GM19025 (cell line): Measurements from ENCODE around the gene STEAP1B.
"Not testable (repeated sequence)": the region's sequence is repeated elsewhere in the genome, so short reads cannot be mapped to it uniquely, and the experiment has no call there.

Experiments
- ATAC-seq: cut with Tn5 transposase; IDR thresholded peaks from one replicate; pipeline ENCODE4 v1.9.1; 2021; ENCODE audit warnings: mild to moderate bottlenecking, low read depth, moderate library complexity; ENCODE audit not compliant: unreplicated experiment

The STEAP1B gene

GRCh38 chr7:22464299-22464698 lies 35.7 kb downstream of the STEAP1B start:
- no peak for ATAC-seq

GRCh38 chr7:22460363-22460988 lies 39.5 kb downstream of the STEAP1B start:
- ATAC-seq: no peak

GRCh38 chr7:22457471-22457870 lies 42.5 kb downstream of the STEAP1B start:
- no peak for ATAC-seq

GRCh38 chr7:22454446-22454845 lies 45.5 kb downstream of the STEAP1B start:
- ATAC-seq: no peak

GRCh38 chr7:22452960-22453558 lies 46.9 kb downstream of the STEAP1B start:
- no peak for ATAC-seq

GRCh38 chr7:22452142-22452959 lies 47.6 kb downstream of the STEAP1B start:
- ATAC-seq: no peak

- not testable (repeated sequence) for ATAC-seq
These were observed 50.0 kb downstream of the STEAP1B start for GRCh38 chr7:22450013-22450412.

GRCh38 chr7:22447762-22448161 lies 52.2 kb downstream of the STEAP1B start:
- peak; percentile 61 for ATAC-seq

- ATAC-seq: no peak
These were observed 53.0 kb downstream of the STEAP1B start for GRCh38 chr7:22447008-22447407.

- no peak for ATAC-seq
These were observed 54.1 kb downstream of the STEAP1B start for GRCh38 chr7:22445853-22446252.

GRCh38 chr7:22445140-22445743 lies 54.7 kb downstream of the STEAP1B start:
- ATAC-seq: peak; percentile 42

GRCh38 chr7:22444181-22444971 lies 55.6 kb downstream of the STEAP1B start:
- no peak for ATAC-seq

- no peak for ATAC-seq
These were observed 56.4 kb downstream of the STEAP1B start for GRCh38 chr7:22443370-22444180.

- ATAC-seq: no peak
These were observed 57.1 kb downstream of the STEAP1B start for GRCh38 chr7:22442882-22443369.

GRCh38 chr7:22442187-22442881 lies 57.7 kb downstream of the STEAP1B start:
- ATAC-seq: no peak

GRCh38 chr7:22441157-22441556 lies 58.8 kb downstream of the STEAP1B start:
- no peak for ATAC-seq

GRCh38 chr7:22438994-22439393 lies 61.0 kb downstream of the STEAP1B start:
- ATAC-seq: no peak

- ATAC-seq: not testable (repeated sequence)
These were observed 63.4 kb downstream of the STEAP1B start for GRCh38 chr7:22436552-22436951.

GRCh38 chr7:22435720-22436119 lies 64.3 kb downstream of the STEAP1B start:
- ATAC-seq: no peak
